Measurements from ENCODE around the gene NTHL1. TPM values are rescaled to one million over a fixed set of nuclear protein-coding genes. Genes with fewer than 3 reads are reported as not detected.

Gene NTHL1
- polyA plus RNA-seq, 3 donors = 9.2 to 22.4 (median 9.6) TPM

DNA sequence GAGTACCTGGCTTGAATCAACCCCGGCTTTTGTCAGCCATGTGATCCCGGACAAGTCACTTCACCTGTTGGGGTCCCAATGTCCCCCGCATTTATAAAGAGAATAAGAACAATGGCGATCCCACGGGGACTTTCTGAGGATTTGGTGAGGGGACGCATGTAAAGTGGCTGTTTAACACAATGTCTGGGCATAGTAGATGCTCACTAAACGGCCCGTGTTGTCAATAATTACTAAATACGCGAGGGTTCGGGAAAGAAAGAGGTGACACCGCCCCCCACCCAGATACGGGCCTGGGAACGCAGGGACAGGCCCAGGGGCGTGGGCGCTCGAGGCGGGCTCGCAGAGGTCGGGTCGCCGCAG is 56.1 kb downstream of the NTHL1 start:
- peak overlapping the region; percentile 71 for H2AFZ ChIP-seq (ENCODE audit: insufficient read depth, low read depth, low read length, poor library complexity, severe bottlenecking)
- H3K36me3 Mint-ChIP-seq = peaks cover 15 to 21% of the 10 kb centered on the region in 2 donors
- H3K4me3 Mint-ChIP-seq = peak overlapping the region; percentile 57 to 79
- peak overlapping the region; percentile 46 for H3K9ac ChIP-seq (ENCODE audit: insufficient read depth, low read length, poor library complexity, severe bottlenecking)
- H3K27me3 ChIP-seq (ENCODE audit: control insufficient read depth in 2 of 2, insufficient read depth in 2 of 2, low read length in 2 of 2) = peaks cover 20 to 33% of the 10 kb centered on the region in 2 donors
- H3K9me3 Mint-ChIP-seq = peaks cover 0 to 16% (median 11%) of the 10 kb centered on the region in 7 donors
- peaks cover 18% of the 10 kb centered on the region in 2 donors for H3K4me1 ChIP-seq (ENCODE audit: control insufficient read depth in 1 of 2, insufficient read depth in 2 of 2, low read length in 2 of 2)
- H4K20me1 ChIP-seq (ENCODE audit: insufficient read depth, low read length) = peaks cover 2% of the 10 kb centered on the region
- intact Hi-C loops (cut with micrococcal nuclease) = no loop called here
- peak overlapping the region in 2 of 3 experiments; percentile 5 to 57 for H3K4me3 ChIP-seq (replicated peaks in 1 of 3; ENCODE audit: low read depth in 2 of 3, low read length in 3 of 3)
- WGBS (ENCODE audit: insufficient coverage) = 12% methylated on average over 22 of the region's 22 CpGs
- H3K4me1 Mint-ChIP-seq = peaks cover 14% of the 10 kb centered on the region
- peak overlapping the region in 1 of 2 donors; percentile 26 for H3K27ac ChIP-seq (ENCODE audit: low read depth in 1 of 2, low read length in 2 of 2)
- no peaks in the 10 kb centered on the region for H3K79me2 ChIP-seq (ENCODE audit: insufficient read depth, low read length)
- peaks cover 7 to 8% of the 10 kb centered on the region in 2 donors for H3K9me3 ChIP-seq (replicated peaks in 1 of 2; ENCODE audit: control insufficient read depth in 1 of 2, insufficient read depth in 1 of 2, low read length in 2 of 2)
- H3K27me3 Mint-ChIP-seq (ENCODE audit: low read depth in 3 of 3) = peaks cover 35 to 52% (median 42%) of the 10 kb centered on the region in 3 donors
- DNase-seq = no peak
- peaks cover under 1 to 5% of the 10 kb centered on the region in 2 donors for H3K36me3 ChIP-seq (replicated peaks in 1 of 2; ENCODE audit: control insufficient read depth in 1 of 2, insufficient read depth in 2 of 2, low read length in 2 of 2)
- TF ChIP-seq, protein P1, sequence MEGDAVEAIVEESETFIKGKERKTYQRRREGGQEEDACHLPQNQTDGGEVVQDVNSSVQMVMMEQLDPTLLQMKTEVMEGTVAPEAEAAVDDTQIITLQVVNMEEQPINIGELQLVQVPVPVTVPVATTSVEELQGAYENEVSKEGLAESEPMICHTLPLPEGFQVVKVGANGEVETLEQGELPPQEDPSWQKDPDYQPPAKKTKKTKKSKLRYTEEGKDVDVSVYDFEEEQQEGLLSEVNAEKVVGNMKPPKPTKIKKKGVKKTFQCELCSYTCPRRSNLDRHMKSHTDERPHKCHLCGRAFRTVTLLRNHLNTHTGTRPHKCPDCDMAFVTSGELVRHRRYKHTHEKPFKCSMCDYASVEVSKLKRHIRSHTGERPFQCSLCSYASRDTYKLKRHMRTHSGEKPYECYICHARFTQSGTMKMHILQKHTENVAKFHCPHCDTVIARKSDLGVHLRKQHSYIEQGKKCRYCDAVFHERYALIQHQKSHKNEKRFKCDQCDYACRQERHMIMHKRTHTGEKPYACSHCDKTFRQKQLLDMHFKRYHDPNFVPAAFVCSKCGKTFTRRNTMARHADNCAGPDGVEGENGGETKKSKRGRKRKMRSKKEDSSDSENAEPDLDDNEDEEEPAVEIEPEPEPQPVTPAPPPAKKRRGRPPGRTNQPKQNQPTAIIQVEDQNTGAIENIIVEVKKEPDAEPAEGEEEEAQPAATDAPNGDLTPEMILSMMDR (IDR thresholded peaks at IDR 0.05) = no peak
- H3K4me2 ChIP-seq (replicated peaks; ENCODE audit: extremely low read depth, low read length, poor library complexity, severe bottlenecking) = peak overlapping the region; percentile 64
- peak overlapping the region in 2 of 7 donors; percentile 70 to 83 for H3K27ac Mint-ChIP-seq

GRCh38 chr16:1991135-1991551 is 56.5 kb downstream of the NTHL1 start:
- intact Hi-C loops (cut with micrococcal nuclease) = no loop called here
- peaks cover 35 to 52% (median 42%) of the 10 kb centered on the region in 3 donors for H3K27me3 Mint-ChIP-seq (ENCODE audit: low read depth in 3 of 3)
- H3K27ac ChIP-seq (ENCODE audit: low read depth in 1 of 2, low read length in 2 of 2) = no peak overlapping the region
- H3K4me2 ChIP-seq (replicated peaks; ENCODE audit: extremely low read depth, low read length, poor library complexity, severe bottlenecking) = peak overlapping the region; percentile 64
- peak overlapping the region; percentile 71 for H2AFZ ChIP-seq (ENCODE audit: insufficient read depth, low read depth, low read length, poor library complexity, severe bottlenecking)
- TF ChIP-seq, protein P1 (IDR thresholded peaks at IDR 0.05) = no peak
- H3K27me3 ChIP-seq (ENCODE audit: control insufficient read depth in 2 of 2, insufficient read depth in 2 of 2, low read length in 2 of 2) = peaks cover 20 to 33% of the 10 kb centered on the region in 2 donors
- H3K9me3 Mint-ChIP-seq = peaks cover 0 to 16% (median 11%) of the 10 kb centered on the region in 7 donors
- peaks cover 2% of the 10 kb centered on the region for H4K20me1 ChIP-seq (ENCODE audit: insufficient read depth, low read length)
- WGBS (ENCODE audit: insufficient coverage) = 0% methylated on average over 14 of the region's 18 CpGs
- peaks cover 19 to 25% of the 10 kb centered on the region in 2 donors for H3K36me3 Mint-ChIP-seq
- no peak overlapping the region for H3K9ac ChIP-seq (ENCODE audit: insufficient read depth, low read length, poor library complexity, severe bottlenecking)
- DNase-seq = peak in 2 of 3 donors; percentile 33 to 54
- H3K36me3 ChIP-seq (replicated peaks in 1 of 2; ENCODE audit: control insufficient read depth in 1 of 2, insufficient read depth in 2 of 2, low read length in 2 of 2) = peaks cover 5 to 9% of the 10 kb centered on the region in 2 donors
- H3K9me3 ChIP-seq (replicated peaks in 1 of 2; ENCODE audit: control insufficient read depth in 1 of 2, insufficient read depth in 1 of 2, low read length in 2 of 2) = peaks cover 7 to 8% of the 10 kb centered on the region in 2 donors
- H3K27ac Mint-ChIP-seq = peak overlapping the region in 2 of 7 donors; percentile 70 to 83
- no peaks in the 10 kb centered on the region for H3K79me2 ChIP-seq (ENCODE audit: insufficient read depth, low read length)
- H3K4me1 Mint-ChIP-seq = peaks cover 14% of the 10 kb centered on the region
- peaks cover 18% of the 10 kb centered on the region in 2 donors for H3K4me1 ChIP-seq (ENCODE audit: control insufficient read depth in 1 of 2, insufficient read depth in 2 of 2, low read length in 2 of 2)
- peak overlapping the region; percentile 57 to 79 for H3K4me3 Mint-ChIP-seq
- H3K4me3 ChIP-seq (replicated peaks in 1 of 3; ENCODE audit: low read depth in 2 of 3, low read length in 3 of 3) = peak overlapping the region in 1 of 3 experiments; percentile 57
